GM12891 (cell line): ENCODE results near the gene MAGI1.

Source experiments
- PAX5 ChIP-seq: IDR thresholded peaks from 2 replicates; pipeline ENCODE4 v1.6.1; 2011; ENCODE audit warnings: low read length, moderate library complexity, mild to moderate bottlenecking; ENCODE audit not compliant: insufficient read depth, severe bottlenecking
- POLR2A ChIP-seq: IDR thresholded peaks from 2 replicates; pipeline ENCODE4 v1.6.1; 2011; ENCODE audit warnings: low read depth, low read length, control low read depth
- POLR2AphosphoS5 ChIP-seq: IDR thresholded peaks from 2 replicates; pipeline ENCODE4 v1.6.1; 2011; ENCODE audit warnings: low read depth, low read length, control low read depth
- POU2F2 ChIP-seq: IDR thresholded peaks from 2 replicates; pipeline ENCODE4 v1.6.1; 2011; ENCODE audit warnings: low read depth, mild to moderate bottlenecking, control low read depth, low read length, moderate library complexity
- SPI1 ChIP-seq: IDR thresholded peaks from 2 replicates; pipeline ENCODE4 v1.6.1; 2011; ENCODE audit warnings: low read depth, low read length, control low read depth
- TAF1 ChIP-seq: IDR thresholded peaks from 2 replicates; pipeline ENCODE4 v1.6.1; 2011; ENCODE audit warnings: low read depth, low read length, control low read depth

GRCh38 chr3:65978116-65978515 is 60.6 kb downstream of the MAGI1 start:
- TF ChIP-seq POLR2A = no peak
- TF ChIP-seq POU2F2 = no peak
- no peak for TF ChIP-seq POLR2AphosphoS5
- no peak for TF ChIP-seq TAF1
- TF ChIP-seq SPI1 = no peak
- TF ChIP-seq PAX5 = no peak
